Activated gamma-delta T cell (primary cell): Measurements from ENCODE around the gene DNAAF2.
"Not testable (repeated sequence)": the region's sequence is repeated elsewhere in the genome, so short reads cannot be mapped to it uniquely, and the experiment has no call there.

ENCODE experiments used
- DNase-seq: peaks from one replicate; lab custom pipeline; 2025; lab: John Stamatoyannopoulos, UW

Gene DNAAF2

GRCh38 chr14:49584981-49585640 lies 49.9 kb downstream of the DNAAF2 start:
- not testable (repeated sequence) for DNase-seq

- no peak for DNase-seq
Observed at GRCh38 chr14:49584058-49584457, 51.0 kb downstream of the DNAAF2 start.

GRCh38 chr14:49583629-49584028 lies 51.4 kb downstream of the DNAAF2 start:
- no peak for DNase-seq

- no peak for DNase-seq
Observed at GRCh38 chr14:49582113-49582977, 52.7 kb downstream of the DNAAF2 start.

- DNase-seq = no peak
Observed at GRCh38 chr14:49581209-49582112, 53.6 kb downstream of the DNAAF2 start.

GRCh38 chr14:49579841-49580240 lies 55.2 kb downstream of the DNAAF2 start:
- no peak for DNase-seq

- DNase-seq = no peak
Observed at GRCh38 chr14:49578141-49578540, 56.9 kb downstream of the DNAAF2 start.
